ENCODE results near the gene CAPZA2. TPM values are rescaled to one million over a fixed set of nuclear protein-coding genes. Genes with fewer than 3 reads are reported as not detected.

CAPZA2 gene
- total and polyA plus RNA-seq, 9 of the 15 experiments (the other 6 are each of a cell fraction or from before 2014, with no cell fraction given), result 67.0 to 524 (median 176) TPM

GRCh38 chr7:116862234-116862950 lies at the start of gene CAPZA2 (continued):
- TF ChIP-seq HNRNPLL (IDR thresholded peaks at IDR 0.05; ENCODE audit: low read depth, low read length, poor library complexity, severe bottlenecking) (no peak), JUNB (CRISPR knock-in tag; conservative IDR thresholded peaks at IDR 0.05) (no peak), POLR2AphosphoS5 (IDR thresholded peaks at IDR 0.05; ENCODE audit: control insufficient read depth, insufficient read depth, low read depth, low read length) (peak; percentile 95), TSC22D4 (tag; IDR thresholded peaks at IDR 0.05) (no peak), HDGF (IDR thresholded peaks at IDR 0.05) (no peak), MCM5 (IDR thresholded peaks at IDR 0.05; ENCODE audit: low read depth) (no peak), ZNF444 (CRISPR knock-in tag; IDR thresholded peaks at IDR 0.05) (no peak), CBX2 (IDR thresholded peaks at IDR 0.05; ENCODE audit: insufficient read depth, low read length, poor library complexity, severe bottlenecking) (no peak), NR3C1 (CRISPR knock-in tag; IDR thresholded peaks at IDR 0.05) (peak; percentile 84), LARP7 (IDR thresholded peaks at IDR 0.05) (no peak), NCOA1 (IDR thresholded peaks at IDR 0.05; ENCODE audit: low read depth) (no peak), ZNF24 (IDR thresholded peaks at IDR 0.05) (no peak), HLTF (IDR thresholded peaks at IDR 0.05) (no peak), CLOCK (CRISPR knock-in tag; IDR thresholded peaks at IDR 0.05; ENCODE audit: borderline replicate concordance) (no peak), ATF7 (IDR thresholded peaks at IDR 0.05) (peak; percentile 74), GTF3C2 (IDR thresholded peaks at IDR 0.05; ENCODE audit: borderline replicate concordance, extremely low read depth, insufficient read length) (no peak), ZNF133 (CRISPR knock-in tag; IDR thresholded peaks at IDR 0.05) (no peak), IRF9 (tag; IDR thresholded peaks at IDR 0.05) (no peak), ZNF584 (CRISPR knock-in tag; IDR thresholded peaks at IDR 0.05; ENCODE audit: low read depth) (0 out of 2 replicates have a peak, but pooled peaks have one; percentile 17), FOS (IDR thresholded peaks at IDR 0.05; ENCODE audit: extremely low read depth, insufficient read length) (no peak), MCM7 (IDR thresholded peaks at IDR 0.05) (no peak), ZNF436 (CRISPR knock-in tag; IDR thresholded peaks at IDR 0.05) (no peak), ZNF143 (CRISPR knock-in tag; IDR thresholded peaks at IDR 0.05) (no peak)

Measured in K562 (cell line).